Neural progenitor cell (in vitro differentiated cells): ENCODE data around the gene UBR7. TPM values are rescaled to one million over a fixed set of nuclear protein-coding genes. Genes with fewer than 3 reads are reported as not detected.
A peak's percentile ranks its signal among the peaks of the same experiment; 100 is the strongest.

Source experiments
- DNase-seq: peaks from one replicate; pipeline ENCODE4 v3.0.0-alpha.2; 2016; ENCODE audit warnings: low spot score
- H2AFZ ChIP-seq: fragments of 200-600 bp; sonication (generic); replicated peaks from 2 replicates; pipeline ENCODE4 v1.6.1; 2016; ENCODE audit warnings: antibody characterized with exemption
- H3F3A ChIP-seq: fragments of 200-600 bp; sonication (generic); 2 replicates; pipeline ENCODE4 v1.6.1; 2016; ENCODE audit warnings: antibody characterized with exemption, low read depth
- H3K27ac ChIP-seq: fragments of 200-600 bp; sonication (generic); 2 replicates; pipeline ENCODE4 v1.5.1; 2016; ENCODE audit warnings: mild to moderate bottlenecking
- H3K27me3 ChIP-seq: fragments of 200-600 bp; sonication (generic); 2 replicates; pipeline ENCODE4 v1.6.1; 2016; ENCODE audit warnings: mild to moderate bottlenecking, moderate library complexity
- H3K36me3 ChIP-seq: fragments of 200-600 bp; sonication (generic); 2 replicates; pipeline ENCODE4 v1.5.1; 2016
- H3K4me1 ChIP-seq: fragments of 200-600 bp; sonication (generic); 2 replicates; pipeline ENCODE4 v1.6.1; 2016; ENCODE audit warnings: mixed run types
- H3K4me2 ChIP-seq: fragments of 200-600 bp; sonication (generic); 2 replicates; pipeline ENCODE4 v1.6.1; 2016
- H3K4me3 ChIP-seq: fragments of 200-600 bp; sonication (generic); 2 replicates; pipeline ENCODE4 v1.5.1; 2016
- H3K79me2 ChIP-seq: fragments of 200-600 bp; sonication (generic); 2 replicates; pipeline ENCODE4 v1.6.1; 2016; ENCODE audit warnings: low read depth
- H3K9ac ChIP-seq: fragments of 200-600 bp; sonication (generic); 2 replicates; pipeline ENCODE4 v1.6.1; 2016
- H3K9me3 ChIP-seq: fragments of 200-600 bp; sonication (generic); 2 replicates; pipeline ENCODE4 v1.5.1; 2016; ENCODE audit warnings: low read depth
- H4K20me1 ChIP-seq: fragments of 200-600 bp; sonication (generic); 2 replicates; pipeline ENCODE4 v1.6.1; 2016; ENCODE audit warnings: low read depth
- H3K27ac Mint-ChIP-seq: 3 replicates; pipeline ENCODE4 v1.8.0; 2021; ENCODE audit warnings: mixed read lengths
- H3K27me3 Mint-ChIP-seq: 2 replicates; pipeline ENCODE4 v1.8.0; 2022; ENCODE audit warnings: low read depth, mild to moderate bottlenecking, inconsistent platforms, moderate library complexity, mixed read lengths; ENCODE audit not compliant: insufficient read depth
- H3K36me3 Mint-ChIP-seq: 3 replicates; pipeline ENCODE4 v1.8.0; 2021; ENCODE audit warnings: mixed read lengths
- H3K4me1 Mint-ChIP-seq: 3 replicates; pipeline ENCODE4 v1.8.0; 2021; ENCODE audit warnings: mixed read lengths
- H3K4me3 Mint-ChIP-seq: 3 replicates; pipeline ENCODE4 v1.8.0; 2021; ENCODE audit warnings: mild to moderate bottlenecking, moderate library complexity, mixed read lengths
- H3K9me3 Mint-ChIP-seq: 3 replicates; pipeline ENCODE4 v1.8.0; 2020; ENCODE audit warnings: mixed read lengths
- EZH2 ChIP-seq: fragments of 200-600 bp; sonication (generic); IDR thresholded peaks from 2 replicates; pipeline ENCODE4 v1.6.1; 2017; ENCODE audit warnings: antibody characterized with exemption, mild to moderate bottlenecking, moderate library complexity
- EZH2phosphoT487 ChIP-seq: fragments of 200-600 bp; sonication (generic); IDR thresholded peaks from 2 replicates; pipeline ENCODE4 v1.6.1; 2017; ENCODE audit warnings: antibody characterized with exemption
- total RNA-seq: library from RNA; depleted of rRNA; stranded (reverse); fragments of >200 nt; gene quantifications from 2 replicates; pipeline ENCODE4 v1.2.3, GENCODE V29; 2015; ENCODE audit warnings: low replicate concordance
- TF ChIP-seq, protein P1 (sequence below): fragments of 200-600 bp; sonication (generic); IDR thresholded peaks from 2 replicates; pipeline ENCODE4 v1.5.1; 2017; ENCODE audit warnings: antibody characterized with exemption, mild to moderate bottlenecking

UBR7 gene
- total RNA-seq, 1 donor from 2014 or later, result 55.7 TPM

DNA sequence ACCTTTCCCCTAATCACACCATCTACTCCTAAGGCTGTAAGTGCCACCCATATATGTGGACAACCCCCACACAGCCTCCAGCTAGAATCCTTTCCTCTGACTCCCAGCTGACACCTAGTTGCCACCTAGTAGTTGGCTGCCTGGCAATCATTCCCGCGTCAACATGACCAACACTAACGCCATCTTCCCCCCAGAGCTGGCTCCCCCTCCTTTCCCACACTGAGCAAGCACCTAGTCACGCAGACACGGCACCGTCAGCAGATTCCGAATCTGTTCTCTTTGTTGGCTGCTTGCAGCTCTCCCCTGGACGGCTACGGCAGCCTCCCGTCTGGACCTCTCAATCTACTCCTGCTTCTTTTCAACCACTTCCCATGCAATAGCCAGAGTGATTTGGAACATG, 27.7 kb downstream of the UBR7 start:
- no peaks in the 10 kb centered on the region for H3F3A ChIP-seq
- no peaks in the 10 kb centered on the region for H3K9me3 ChIP-seq
- peaks cover 3% of the 10 kb centered on the region for H3K4me1 Mint-ChIP-seq
- DNase-seq, result peak; percentile 13
- H3K36me3 ChIP-seq, result no peaks in the 10 kb centered on the region
- no peaks in the 10 kb centered on the region for H3K27me3 Mint-ChIP-seq
- no peak overlapping the region for H3K9ac ChIP-seq
- no peak overlapping the region for H2AFZ ChIP-seq
- peaks cover 3% of the 10 kb centered on the region for H4K20me1 ChIP-seq
- H3K4me3 ChIP-seq, result no peak overlapping the region
- H3K4me3 Mint-ChIP-seq, result no peak overlapping the region
- peaks cover 2% of the 10 kb centered on the region for H3K36me3 Mint-ChIP-seq
- H3K27me3 ChIP-seq, result no peaks in the 10 kb centered on the region
- H3K27ac Mint-ChIP-seq, result no peak overlapping the region
- no peaks in the 10 kb centered on the region for H3K9me3 Mint-ChIP-seq
- no peaks in the 10 kb centered on the region for H3K79me2 ChIP-seq
- TF ChIP-seq, protein P1, sequence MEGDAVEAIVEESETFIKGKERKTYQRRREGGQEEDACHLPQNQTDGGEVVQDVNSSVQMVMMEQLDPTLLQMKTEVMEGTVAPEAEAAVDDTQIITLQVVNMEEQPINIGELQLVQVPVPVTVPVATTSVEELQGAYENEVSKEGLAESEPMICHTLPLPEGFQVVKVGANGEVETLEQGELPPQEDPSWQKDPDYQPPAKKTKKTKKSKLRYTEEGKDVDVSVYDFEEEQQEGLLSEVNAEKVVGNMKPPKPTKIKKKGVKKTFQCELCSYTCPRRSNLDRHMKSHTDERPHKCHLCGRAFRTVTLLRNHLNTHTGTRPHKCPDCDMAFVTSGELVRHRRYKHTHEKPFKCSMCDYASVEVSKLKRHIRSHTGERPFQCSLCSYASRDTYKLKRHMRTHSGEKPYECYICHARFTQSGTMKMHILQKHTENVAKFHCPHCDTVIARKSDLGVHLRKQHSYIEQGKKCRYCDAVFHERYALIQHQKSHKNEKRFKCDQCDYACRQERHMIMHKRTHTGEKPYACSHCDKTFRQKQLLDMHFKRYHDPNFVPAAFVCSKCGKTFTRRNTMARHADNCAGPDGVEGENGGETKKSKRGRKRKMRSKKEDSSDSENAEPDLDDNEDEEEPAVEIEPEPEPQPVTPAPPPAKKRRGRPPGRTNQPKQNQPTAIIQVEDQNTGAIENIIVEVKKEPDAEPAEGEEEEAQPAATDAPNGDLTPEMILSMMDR, result no peak
- TF ChIP-seq EZH2 (no peak), EZH2phosphoT487 (no peak)
- H3K4me1 ChIP-seq, result no peaks in the 10 kb centered on the region
- H3K4me2 ChIP-seq, result no peak overlapping the region
- no peak overlapping the region for H3K27ac ChIP-seq

DNA sequence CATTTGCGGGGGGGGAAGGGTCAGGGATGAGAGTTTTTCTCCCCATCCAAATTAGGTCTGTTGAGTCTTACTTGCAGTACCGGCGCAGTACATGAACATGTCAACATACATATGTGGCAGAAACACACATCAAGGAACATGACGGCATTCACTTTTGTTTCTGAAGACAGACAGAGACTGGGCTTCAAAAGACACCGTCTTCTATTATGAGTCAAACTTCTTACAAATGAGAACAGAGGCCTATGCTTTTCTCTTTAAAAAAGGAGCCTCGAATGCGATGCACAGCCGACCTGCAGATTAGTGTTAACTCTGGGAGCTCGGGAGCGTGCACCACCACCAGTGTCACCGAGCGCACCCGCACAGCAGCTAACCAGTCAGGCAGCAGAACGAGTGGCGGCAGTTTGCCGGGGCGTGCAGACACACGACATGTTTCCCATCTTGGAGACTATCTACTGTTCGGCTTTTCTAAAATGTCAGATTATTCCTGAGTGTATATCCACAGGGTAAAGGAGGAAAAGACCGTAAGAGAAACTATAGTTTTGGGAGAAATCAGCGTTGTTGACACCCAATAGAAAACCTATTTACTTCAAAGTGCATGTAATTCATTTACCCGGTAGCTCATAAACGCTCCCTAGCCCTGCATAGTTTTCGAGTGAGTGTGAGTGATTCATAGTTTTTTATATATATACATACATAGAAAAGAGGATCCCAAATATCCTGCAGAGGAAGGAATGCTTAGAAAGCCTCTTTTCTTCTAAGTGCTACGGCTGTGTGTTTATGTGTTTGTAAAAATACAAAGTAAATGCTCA, 33.0 kb downstream of the UBR7 start:
- no peak overlapping the region for H3K4me3 ChIP-seq
- no peak for DNase-seq
- Mint-ChIP-seq H3K4me1 (no peaks in the 10 kb centered on the region), H3K9me3 (no peaks in the 10 kb centered on the region), H3K36me3 (peaks cover 14% of the 10 kb centered on the region), H3K4me3 (no peak overlapping the region), H3K27me3 (no peaks in the 10 kb centered on the region), H3K27ac (no peak overlapping the region)
- H4K20me1 ChIP-seq, result peaks cover 3% of the 10 kb centered on the region
- no peaks in the 10 kb centered on the region for H3K36me3 ChIP-seq
- no peak overlapping the region for H3K9ac ChIP-seq
- no peaks in the 10 kb centered on the region for H3F3A ChIP-seq
- TF ChIP-seq, protein P1, result no peak
- TF ChIP-seq EZH2 (no peak), EZH2phosphoT487 (no peak)
- no peaks in the 10 kb centered on the region for H3K79me2 ChIP-seq
- no peaks in the 10 kb centered on the region for H3K4me1 ChIP-seq
- H3K27ac ChIP-seq, result no peak overlapping the region
- no peak overlapping the region for H2AFZ ChIP-seq
- H3K4me2 ChIP-seq, result no peak overlapping the region
- H3K27me3 ChIP-seq, result no peaks in the 10 kb centered on the region
- no peaks in the 10 kb centered on the region for H3K9me3 ChIP-seq

DNA sequence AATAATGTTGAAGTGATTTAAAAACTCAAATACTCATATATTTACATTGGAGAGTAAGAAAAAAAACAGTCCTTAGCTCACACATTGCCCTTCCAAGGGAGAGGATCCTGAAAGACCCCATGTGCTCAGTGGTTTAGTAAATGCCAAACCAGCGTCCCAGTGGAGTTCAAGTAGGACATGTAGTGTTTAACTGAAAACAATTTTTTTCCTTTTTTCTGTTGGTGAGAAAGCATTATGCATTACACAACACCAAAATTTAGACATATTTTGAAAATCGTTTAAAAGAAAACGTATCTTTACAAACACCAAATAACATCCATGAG, 33.6 kb downstream of the UBR7 start:
- H3K27ac Mint-ChIP-seq, result no peak overlapping the region
- H3K4me1 Mint-ChIP-seq, result no peaks in the 10 kb centered on the region
- Histone ChIP-seq H3K9me3 (no peaks in the 10 kb centered on the region), H3K4me3 (no peak overlapping the region), H3K27me3 (no peaks in the 10 kb centered on the region), H3K27ac (no peak overlapping the region), H3K9ac (no peak overlapping the region), H3F3A (no peaks in the 10 kb centered on the region), H2AFZ (no peak overlapping the region), H3K4me2 (no peak overlapping the region), H3K36me3 (no peaks in the 10 kb centered on the region), H3K4me1 (no peaks in the 10 kb centered on the region), H4K20me1 (peaks cover 3% of the 10 kb centered on the region), H3K79me2 (no peaks in the 10 kb centered on the region)
- H3K36me3 Mint-ChIP-seq, result peaks cover 17% of the 10 kb centered on the region
- no peaks in the 10 kb centered on the region for H3K9me3 Mint-ChIP-seq
- no peak overlapping the region for H3K4me3 Mint-ChIP-seq
- DNase-seq, result no peak
- no peaks in the 10 kb centered on the region for H3K27me3 Mint-ChIP-seq
- TF ChIP-seq EZH2phosphoT487 (no peak), EZH2 (no peak)
- TF ChIP-seq, protein P1, result no peak
